ENCODE results near the gene ANO1. TPM values are rescaled to one million over a fixed set of nuclear protein-coding genes. Genes with fewer than 3 reads are reported as not detected.

The ANO1 gene
- total RNA-seq, 2 donors from 2014 or later = 34.6 to 43.9 TPM

- intact Hi-C loops (cut with DNase I) = loop anchor here (5.0 kb wide), 1 partner anchor 152 kb away; no protein-coding TSS in a partner anchor
- TF ChIP-seq CTCF (IDR thresholded peaks at IDR 0.05) = no peak
- TF ChIP-seq POLR2AphosphoS5 (IDR thresholded peaks at IDR 0.05) = no peak
- no peak for TF ChIP-seq POLR2A (IDR thresholded peaks at IDR 0.05)
- Histone ChIP-seq H3K9me3 (no peaks in the 10 kb centered on the region), H3K36me3 (no peaks in the 10 kb centered on the region), H3K4me3 (no peak overlapping the region), H3K27me3 (replicated peaks; ENCODE audit: insufficient read depth) (no peaks in the 10 kb centered on the region), H3K27ac (no peak overlapping the region), H3K4me1 (replicated peaks) (no peaks in the 10 kb centered on the region)
- 97% methylated on average over 8 of the region's 8 CpGs for WGBS
- DNase-seq (ENCODE audit: low spot score) = no peak
These were observed 3.4 kb upstream of the ANO1 start for GRCh38 chr11:70074746-70075145.

GRCh38 chr11:70075836-70076235 lies 2.3 kb upstream of the ANO1 start:
- TF ChIP-seq CTCF (IDR thresholded peaks at IDR 0.05) (no peak), POLR2AphosphoS5 (IDR thresholded peaks at IDR 0.05) (no peak), POLR2A (IDR thresholded peaks at IDR 0.05) (no peak)
- WGBS = 93% methylated on average over 8 of the region's 8 CpGs
- Histone ChIP-seq H3K27me3 (replicated peaks; ENCODE audit: insufficient read depth) (no peaks in the 10 kb centered on the region), H3K27ac (no peak overlapping the region), H3K4me3 (no peak overlapping the region), H3K4me1 (replicated peaks) (no peaks in the 10 kb centered on the region), H3K9me3 (no peaks in the 10 kb centered on the region), H3K36me3 (no peaks in the 10 kb centered on the region)
- DNase-seq (ENCODE audit: low spot score) = no peak
- intact Hi-C loops (cut with DNase I) = loop anchor here (5.0 kb wide), 1 partner anchor 154 kb away; no protein-coding TSS in a partner anchor

GRCh38 chr11:70076461-70076931 lies 1.6 kb upstream of the ANO1 start:
- H3K4me3 ChIP-seq = no peak overlapping the region
- no peaks in the 10 kb centered on the region for H3K4me1 ChIP-seq (replicated peaks)
- no peak overlapping the region for H3K27ac ChIP-seq
- H3K27me3 ChIP-seq (replicated peaks; ENCODE audit: insufficient read depth) = no peaks in the 10 kb centered on the region
- DNase-seq (ENCODE audit: low spot score) = no peak
- TF ChIP-seq CTCF (IDR thresholded peaks at IDR 0.05) (no peak), POLR2A (IDR thresholded peaks at IDR 0.05) (no peak), POLR2AphosphoS5 (IDR thresholded peaks at IDR 0.05) (no peak)
- 71% methylated on average over 6 of the region's 6 CpGs for WGBS
- no peaks in the 10 kb centered on the region for H3K9me3 ChIP-seq
- no peaks in the 10 kb centered on the region for H3K36me3 ChIP-seq
- intact Hi-C loops (cut with DNase I) = loop anchor here (5.0 kb wide), 1 partner anchor 154 kb away; no protein-coding TSS in a partner anchor

- intact Hi-C loops (cut with DNase I) = loop anchor here (5.0 kb wide), 1 partner anchor 155 kb away; no protein-coding TSS in a partner anchor
- no peaks in the 10 kb centered on the region for H3K27me3 ChIP-seq (replicated peaks; ENCODE audit: insufficient read depth)
- TF ChIP-seq POLR2A (IDR thresholded peaks at IDR 0.05) (no peak), POLR2AphosphoS5 (IDR thresholded peaks at IDR 0.05) (no peak), CTCF (IDR thresholded peaks at IDR 0.05) (no peak)
- no peaks in the 10 kb centered on the region for H3K9me3 ChIP-seq
- 25% methylated on average over 26 of the region's 26 CpGs for WGBS
- no peak overlapping the region for H3K27ac ChIP-seq
- no peaks in the 10 kb centered on the region for H3K36me3 ChIP-seq
- no peaks in the 10 kb centered on the region for H3K4me1 ChIP-seq (replicated peaks)
- peak overlapping the region; percentile 31 to 48 for H3K4me3 ChIP-seq
- no peak for DNase-seq (ENCODE audit: low spot score)
These were observed 564 bp upstream of the ANO1 start for GRCh38 chr11:70077411-70078094.

Data from prostate gland (tissue), 2 donors.